ENCODE results near the gene NRG3.
"Not testable (repeated sequence)": the region's sequence is repeated elsewhere in the genome, so short reads cannot be mapped to it uniquely, and the experiment has no call there.

NRG3 gene

DNA sequence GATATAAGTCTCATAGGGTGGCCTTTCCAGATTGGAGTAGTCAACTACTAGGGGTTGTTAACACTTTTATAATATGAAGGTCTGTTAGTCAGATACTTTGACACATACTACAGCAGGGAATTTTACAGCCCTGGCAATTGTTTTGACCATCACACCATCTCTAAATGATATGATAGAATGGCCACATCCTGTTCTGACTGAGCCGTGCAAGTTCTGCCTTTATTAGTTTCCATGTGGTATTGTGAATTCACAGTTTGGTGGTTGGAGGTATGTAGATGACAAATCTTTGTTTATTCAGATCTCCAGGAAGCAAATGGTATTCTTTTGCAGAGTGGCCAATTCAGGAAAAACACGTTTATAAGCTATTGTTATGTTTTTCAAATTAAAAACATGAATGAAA is 83.0 kb downstream of the NRG3 start:
- DNase-seq (ENCODE audit: low read depth in 2 of 3, low spot score in 1 of 3) = no peak

DNA sequence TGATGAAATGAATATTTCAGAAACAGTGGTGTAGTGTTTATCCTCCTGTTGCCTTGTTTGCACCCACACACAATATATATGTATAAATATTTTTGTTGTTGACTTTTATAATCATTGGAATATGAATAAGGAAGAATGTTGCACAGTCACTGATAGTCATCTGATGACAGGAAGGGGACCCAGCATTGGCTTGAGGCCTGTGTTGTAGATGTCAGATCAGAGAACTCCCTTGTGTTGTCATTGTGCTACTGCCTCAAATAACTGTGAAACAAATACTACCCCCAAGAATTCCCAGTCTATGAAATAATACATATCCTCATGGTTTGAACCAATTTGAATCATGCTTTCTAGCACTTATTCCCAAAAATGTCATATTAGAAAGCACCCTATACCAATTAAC is 84.0 kb downstream of the NRG3 start:
- no peak for DNase-seq (ENCODE audit: low read depth in 2 of 3, low spot score in 1 of 3)

DNA sequence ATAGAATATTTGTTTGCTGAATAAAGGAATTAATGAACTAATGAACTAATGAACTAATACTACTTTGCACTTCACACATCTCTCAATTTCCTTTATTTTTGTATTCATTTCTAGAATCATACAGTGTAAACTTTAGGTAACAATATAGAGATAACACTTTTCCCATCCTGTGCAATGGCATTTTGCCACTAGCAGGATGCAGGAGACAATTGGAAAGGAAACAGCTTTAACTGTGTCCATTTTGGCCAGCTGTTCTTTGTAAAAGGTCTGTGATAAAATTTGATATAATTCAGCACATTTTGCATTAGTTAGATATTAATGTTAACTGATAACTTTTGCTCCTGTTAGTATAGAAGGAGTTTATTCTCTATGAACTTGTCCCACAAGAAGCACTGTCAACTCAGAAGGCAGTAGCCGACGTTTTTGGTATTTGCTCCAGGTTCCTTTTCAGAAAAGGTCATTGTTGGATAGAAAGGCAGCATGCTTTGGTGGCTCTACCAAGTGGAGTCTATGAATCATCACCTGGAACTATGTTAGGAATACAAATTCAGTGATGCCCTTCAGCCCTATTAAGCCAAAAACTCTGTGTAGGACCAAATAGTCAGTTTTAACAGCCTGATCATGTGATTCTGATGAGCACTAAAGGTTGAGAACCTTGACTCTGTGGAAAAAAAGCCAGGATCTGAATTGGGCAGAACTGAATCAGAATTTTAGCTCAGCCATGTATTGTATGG is 86.6 kb downstream of the NRG3 start:
- DNase-seq (ENCODE audit: low read depth in 2 of 3, low spot score in 1 of 3) = no peak

DNA sequence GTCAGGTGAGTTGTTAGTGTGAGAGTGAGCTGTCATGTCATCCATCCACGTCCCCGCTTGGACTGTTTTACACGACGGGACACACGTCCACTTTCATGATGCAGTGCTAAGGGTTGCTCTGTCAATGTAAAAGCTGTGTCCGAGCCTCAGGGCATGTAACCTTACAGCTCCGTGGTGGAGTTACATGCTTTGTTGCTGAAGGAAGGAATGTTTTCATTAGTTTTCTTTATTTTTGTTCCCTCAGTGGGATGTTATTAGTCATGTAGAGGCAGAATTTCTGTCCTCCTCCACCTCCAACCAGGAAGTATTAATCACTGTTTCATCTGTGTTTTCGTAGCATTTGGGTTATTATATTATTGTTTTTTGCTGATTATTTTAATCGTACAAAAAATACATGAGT is 88.6 kb downstream of the NRG3 start:
- no peak for DNase-seq (ENCODE audit: low read depth in 2 of 3, low spot score in 1 of 3)

DNA sequence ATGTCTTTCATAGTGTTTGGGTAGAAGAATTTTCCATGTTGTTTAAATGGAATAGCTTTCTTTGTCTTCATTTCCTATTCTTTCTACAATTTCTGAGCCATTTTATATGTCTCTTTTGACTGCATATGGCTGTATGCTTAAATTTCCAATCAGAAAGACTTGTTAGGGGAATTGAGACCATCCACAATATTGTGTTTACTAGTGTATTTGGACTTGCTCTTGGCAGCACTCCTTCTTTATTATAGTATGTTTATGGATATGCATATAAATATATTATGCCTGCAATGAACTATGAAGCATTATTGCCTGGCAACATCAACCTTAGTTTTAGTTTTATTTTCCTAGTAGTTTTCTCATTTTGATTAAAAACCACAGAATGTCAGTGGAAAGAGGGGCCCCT is 92.7 kb downstream of the NRG3 start:
- DNase-seq (ENCODE audit: low read depth in 2 of 3, low spot score in 1 of 3) = no peak

DNA sequence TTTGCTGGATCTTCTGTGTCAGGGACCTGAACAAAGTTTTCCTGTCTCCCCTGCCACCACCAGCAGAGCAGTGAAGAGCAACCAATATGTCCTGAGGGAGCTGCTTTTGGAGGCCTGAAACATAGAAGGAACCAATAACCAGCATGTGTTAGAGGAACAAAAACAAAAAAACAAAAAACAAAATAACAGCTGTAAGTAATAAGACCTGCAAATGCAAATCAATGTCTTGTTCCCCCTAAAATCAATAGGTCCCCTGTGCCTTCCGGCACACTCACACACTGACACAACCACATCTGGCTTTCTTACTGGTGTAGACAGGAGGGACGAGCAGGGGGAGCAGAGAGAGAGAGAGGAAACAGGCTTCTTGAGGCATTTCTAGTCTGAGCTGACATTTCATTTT is 94.1 kb downstream of the NRG3 start:
- DNase-seq (ENCODE audit: low read depth in 2 of 3, low spot score in 1 of 3) = no peak

DNA sequence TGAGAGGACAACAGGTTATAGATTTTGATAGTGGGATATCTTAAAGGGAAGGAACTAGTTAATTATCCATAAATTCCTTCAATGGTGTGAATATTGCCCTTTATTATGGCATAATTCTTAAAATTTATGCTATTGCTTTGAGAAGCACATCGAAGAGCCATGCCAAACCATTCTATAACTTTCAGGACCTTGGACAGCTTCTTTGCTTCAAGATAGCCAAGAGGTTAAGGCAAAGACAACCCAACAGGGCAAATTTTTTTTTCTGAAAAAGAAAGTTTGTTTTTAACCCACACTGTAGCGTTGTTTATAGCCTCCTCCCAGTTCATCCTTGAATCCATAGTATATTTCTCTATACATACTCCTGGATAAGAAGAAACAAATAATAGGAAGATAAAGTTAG is 103.2 kb downstream of the NRG3 start:
- no peak for DNase-seq (ENCODE audit: low read depth in 2 of 3, low spot score in 1 of 3)

DNA sequence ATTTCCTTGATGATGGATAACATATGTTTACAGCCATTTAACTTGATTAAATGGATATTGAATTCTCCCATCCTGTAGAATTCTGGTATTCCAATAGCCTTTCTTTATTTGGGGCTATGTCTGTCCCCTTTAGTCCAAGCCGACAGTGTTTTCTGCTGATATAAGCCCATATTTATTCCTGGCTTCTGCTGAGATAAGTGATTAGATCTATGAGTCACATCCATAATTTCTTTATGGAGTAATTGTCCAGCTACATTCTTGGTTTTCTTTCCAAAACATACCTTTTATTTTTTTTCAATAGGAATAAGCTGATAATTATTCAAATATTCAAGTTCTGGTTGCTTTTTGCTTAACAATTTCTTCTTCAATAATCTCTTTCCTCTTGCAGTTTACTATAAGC is 106.7 kb downstream of the NRG3 start:
- DNase-seq (ENCODE audit: low read depth in 2 of 3, low spot score in 1 of 3) = no peak

DNA sequence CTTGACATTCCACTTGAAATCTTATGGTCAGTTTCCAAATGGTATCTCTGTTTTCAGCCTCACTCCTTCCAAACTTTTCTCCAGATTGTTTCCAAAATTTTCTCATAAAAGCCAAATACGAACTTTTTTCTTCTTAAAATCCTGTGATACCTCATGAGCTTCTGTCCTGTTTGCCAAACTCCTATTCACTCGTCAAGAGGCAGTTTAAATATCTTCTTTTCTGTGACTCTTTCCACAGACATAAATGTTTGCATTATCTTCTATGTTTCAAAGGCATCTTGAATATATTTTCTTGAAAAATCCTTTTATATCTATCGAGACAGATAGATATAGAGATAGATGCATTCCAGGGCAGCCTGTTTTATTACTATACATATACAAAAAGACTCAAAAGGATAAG is 109.4 kb downstream of the NRG3 start:
- no peak for DNase-seq (ENCODE audit: low read depth in 2 of 3, low spot score in 1 of 3)

DNA sequence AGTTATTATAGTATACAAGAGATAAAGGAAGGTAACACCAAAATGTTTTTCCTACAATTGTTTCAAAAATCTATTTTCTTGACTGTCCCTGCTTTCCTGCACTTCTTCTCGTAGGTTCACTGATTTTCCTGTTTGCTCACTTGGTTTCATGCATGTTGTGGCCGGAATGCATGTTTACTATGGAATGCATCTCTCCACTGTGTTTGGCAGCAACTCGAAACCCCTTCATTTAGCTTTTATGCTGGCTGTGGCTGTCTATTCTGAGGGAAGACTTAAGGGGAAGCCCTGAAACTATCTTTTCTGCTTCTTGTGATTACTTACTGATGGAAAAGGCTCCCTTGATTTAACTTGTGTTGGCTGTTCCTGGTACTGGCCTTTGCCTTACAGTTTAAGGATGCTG is 120.3 kb downstream of the NRG3 start:
- no peak for DNase-seq (ENCODE audit: low read depth in 2 of 3, low spot score in 1 of 3)

DNA sequence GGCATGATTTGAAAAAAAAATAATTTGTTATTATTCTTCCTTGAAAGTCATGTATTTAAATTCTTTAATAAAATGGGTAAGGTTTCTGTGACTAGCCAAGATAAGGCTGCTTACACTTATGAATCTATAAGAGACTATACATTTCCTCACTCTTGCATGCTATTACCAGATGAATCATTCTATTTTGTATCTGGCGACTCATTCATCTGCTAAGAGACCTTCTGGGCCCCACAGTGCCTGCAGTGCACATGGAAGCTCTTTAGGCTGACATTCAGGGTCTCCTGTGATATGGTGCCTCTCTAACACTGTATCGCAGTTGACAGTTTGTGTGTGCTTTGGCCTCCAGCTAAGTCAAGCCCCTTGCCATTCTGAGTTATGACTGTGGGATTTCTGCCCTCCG is 121.9 kb downstream of the NRG3 start:
- no peak for DNase-seq (ENCODE audit: low read depth in 2 of 3, low spot score in 1 of 3)

DNA sequence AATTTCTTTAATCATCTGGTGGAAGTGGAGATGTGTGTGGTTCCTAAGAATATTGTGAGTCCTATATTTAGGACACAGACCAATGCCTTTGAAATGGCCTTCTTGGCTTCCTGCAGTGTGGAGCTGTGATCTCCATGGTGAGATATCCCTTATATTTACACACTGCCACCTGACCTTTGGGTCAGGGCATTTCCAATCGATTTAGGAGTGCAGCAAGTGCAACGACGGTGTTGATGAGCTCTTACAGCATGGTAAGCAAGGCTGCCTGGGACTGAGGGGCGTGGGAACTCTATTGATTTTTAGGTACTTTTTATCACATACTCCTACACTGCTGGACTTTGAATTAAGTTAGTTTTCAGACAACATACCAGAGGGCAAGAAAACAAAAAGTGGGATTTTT is 146.0 kb downstream of the NRG3 start:
- DNase-seq (ENCODE audit: low read depth in 2 of 3, low spot score in 1 of 3) = no peak

DNA sequence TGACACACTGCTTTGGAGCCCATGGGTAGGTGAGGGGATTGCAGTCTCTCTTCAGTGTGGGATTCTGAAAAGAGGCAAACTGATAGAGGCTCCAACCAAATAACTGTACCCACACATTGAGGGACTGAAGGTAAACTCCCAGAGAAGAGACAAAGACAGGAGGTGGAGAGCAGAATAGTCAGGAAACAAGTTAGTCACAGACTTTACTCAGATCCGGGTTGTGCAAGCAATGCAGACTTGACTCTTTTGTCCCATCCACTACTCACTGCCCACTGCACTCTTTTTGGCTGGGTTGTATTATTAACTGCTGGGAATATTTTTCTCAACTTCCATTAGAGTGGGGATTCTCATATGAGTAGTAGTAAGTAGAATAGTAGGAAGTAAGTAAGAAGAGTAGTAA is 152.7 kb downstream of the NRG3 start:
- DNase-seq (ENCODE audit: low read depth in 2 of 3, low spot score in 1 of 3) = no peak

DNA sequence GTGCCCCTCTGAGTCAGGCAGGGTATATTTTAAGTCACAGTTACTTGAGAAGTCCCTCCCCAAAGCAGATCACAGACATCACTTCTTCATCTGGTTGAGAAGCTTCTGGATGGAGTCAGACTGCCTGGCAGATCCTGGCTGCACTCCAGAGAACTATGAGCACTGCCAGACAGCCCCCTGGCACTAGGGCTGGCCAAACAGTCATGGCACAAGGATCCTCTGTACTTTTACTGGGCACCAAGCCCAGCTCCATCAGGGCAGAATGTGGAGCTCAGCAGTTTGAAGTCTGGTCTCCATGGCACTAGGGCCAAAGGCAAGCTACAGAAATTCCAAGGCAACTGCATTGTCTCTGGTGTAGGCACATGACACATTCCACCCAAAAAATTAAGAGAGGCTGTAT is 162.1 kb downstream of the NRG3 start:
- DNase-seq (ENCODE audit: low read depth in 2 of 3, low spot score in 1 of 3) = no peak

DNA sequence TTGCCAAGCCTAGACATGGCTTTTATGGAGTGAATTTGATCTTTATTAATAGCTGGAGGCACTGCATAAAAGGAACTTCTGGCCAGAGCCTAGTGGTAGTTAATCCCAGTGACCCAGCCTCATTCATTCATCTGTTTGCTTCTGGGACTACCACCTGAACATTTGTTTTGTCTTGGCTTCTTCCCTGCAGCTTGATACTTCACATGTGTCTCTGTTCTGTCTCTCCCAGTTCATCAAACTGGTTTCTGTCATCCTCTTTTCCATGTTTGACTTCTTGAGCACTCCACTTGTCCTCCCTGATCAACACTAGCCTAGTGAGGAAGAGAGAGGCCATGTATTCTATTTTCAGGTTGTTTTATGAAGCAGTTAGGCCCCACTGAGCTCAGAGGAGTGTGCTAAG is 163.6 kb downstream of the NRG3 start:
- DNase-seq (ENCODE audit: low read depth in 2 of 3, low spot score in 1 of 3) = no peak

DNA sequence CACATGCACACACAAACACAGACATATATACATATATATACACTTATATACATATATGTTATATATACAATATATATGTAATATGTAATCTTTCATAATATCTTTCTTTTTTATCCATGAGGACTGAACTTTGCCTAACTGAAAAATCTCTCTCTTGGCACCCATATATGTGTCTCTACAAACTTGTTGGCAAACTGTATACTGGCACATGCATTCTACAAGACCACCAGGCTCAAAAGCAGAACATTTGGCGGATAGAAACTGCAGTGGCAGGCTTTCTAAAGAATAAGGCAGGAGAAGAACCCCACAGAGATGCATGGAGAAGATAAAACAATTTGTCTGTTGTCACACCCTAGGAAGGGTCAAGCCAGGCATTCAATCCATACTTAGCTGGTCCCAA is 165.3 kb downstream of the NRG3 start:
- DNase-seq (ENCODE audit: low read depth in 2 of 3, low spot score in 1 of 3) = no peak

DNA sequence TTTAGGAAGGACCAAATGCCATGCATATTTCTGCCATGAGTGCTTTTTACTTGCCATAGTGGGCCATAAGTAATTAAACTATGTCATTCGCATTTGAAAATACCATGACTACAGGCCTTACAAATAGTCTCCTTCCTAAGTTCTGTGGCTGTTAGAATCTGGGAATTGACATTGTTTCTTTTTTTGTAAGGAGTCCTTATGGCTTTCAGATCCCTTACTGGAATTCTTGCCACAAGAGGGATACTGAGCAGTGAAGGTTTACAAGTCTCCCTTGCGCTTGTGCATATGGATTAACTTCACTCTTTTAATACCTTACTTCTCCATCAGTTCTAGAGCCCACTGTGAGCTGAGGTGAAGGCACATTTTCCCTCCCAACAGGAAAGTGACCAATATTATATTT is 166.0 kb downstream of the NRG3 start:
- no peak for DNase-seq (ENCODE audit: low read depth in 2 of 3, low spot score in 1 of 3)

DNA sequence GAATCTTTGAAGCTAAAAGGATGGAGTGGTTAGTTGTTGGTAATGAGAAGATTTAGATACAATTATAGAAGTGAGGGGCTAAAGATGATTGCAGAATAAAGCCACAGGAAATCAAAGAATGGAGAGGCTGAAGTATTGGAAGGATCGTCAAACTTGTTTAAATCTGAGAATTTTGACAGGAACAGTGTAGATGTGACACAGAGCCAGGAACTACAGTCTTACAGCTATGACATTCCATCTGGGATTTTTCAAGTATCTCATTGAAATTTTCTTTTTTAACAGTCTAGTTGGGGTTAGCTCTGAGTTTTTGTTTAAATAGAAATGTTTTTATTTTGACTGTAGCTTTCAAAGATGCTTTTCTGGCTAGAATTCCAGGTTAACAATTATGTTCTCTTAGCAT is 181.4 kb downstream of the NRG3 start:
- no peak for DNase-seq (ENCODE audit: low read depth in 2 of 3, low spot score in 1 of 3)

DNA sequence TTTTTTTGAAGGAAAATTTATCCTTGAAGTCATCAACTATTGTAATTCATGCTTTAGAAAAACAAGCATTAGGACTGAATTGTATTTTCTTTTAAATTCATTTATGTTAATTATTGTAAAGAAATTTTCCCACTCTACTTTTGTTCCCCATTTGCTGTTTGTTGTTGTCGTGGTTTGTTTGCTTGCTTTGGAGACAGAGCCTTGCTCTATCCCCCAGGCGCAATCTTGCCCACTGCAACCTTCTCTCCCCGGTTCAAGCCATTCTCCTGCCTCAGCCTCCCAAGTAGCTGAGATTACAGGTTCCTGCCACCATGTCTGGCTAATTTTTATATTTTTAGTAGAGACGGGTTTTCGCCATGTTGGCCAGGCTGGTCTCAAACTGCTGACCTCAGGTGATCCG is 192.2 kb downstream of the NRG3 start:
- DNase-seq (ENCODE audit: low read depth in 2 of 3, low spot score in 1 of 3) = not testable (repeated sequence)

DNA sequence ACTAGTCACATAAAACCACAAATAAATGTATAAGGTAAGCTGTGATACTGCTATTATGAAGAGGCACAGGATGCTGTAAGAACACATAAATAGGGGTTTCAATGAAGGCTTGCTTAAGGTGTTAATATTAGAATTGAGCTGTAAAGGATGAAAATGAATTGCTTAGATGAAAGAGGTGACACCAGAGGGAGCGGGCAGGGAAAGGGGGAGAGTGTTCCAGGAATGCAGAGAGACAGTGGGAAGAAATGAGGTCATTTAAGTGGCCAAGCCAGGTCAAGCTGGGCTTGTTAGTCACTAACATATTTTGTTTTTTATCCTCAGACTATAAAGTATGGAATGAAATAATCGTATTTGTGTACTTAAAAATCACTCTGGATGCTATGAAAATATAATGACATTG is 193.5 kb downstream of the NRG3 start:
- DNase-seq (ENCODE audit: low read depth in 2 of 3, low spot score in 1 of 3) = no peak

DNA sequence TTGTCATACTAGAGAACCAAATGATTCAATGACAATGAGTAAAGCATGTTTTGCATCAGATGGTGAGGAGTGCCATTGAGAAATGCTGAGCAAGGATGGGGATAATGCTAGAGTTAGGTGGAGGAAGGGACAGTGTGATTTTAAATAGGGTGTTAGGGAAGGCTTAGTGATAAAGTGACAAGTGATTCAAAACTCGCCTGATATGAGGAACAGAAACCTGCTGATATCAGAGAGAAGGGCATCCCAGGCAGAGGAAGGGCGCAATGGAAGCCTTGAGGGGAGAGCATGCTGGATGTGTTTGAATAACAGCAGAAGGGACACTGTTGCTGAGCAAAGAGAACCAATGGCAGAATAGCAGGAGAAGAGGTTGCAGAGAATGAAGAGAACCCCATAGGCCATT is 196.2 kb downstream of the NRG3 start:
- no peak for DNase-seq (ENCODE audit: low read depth in 2 of 3, low spot score in 1 of 3)

DNA sequence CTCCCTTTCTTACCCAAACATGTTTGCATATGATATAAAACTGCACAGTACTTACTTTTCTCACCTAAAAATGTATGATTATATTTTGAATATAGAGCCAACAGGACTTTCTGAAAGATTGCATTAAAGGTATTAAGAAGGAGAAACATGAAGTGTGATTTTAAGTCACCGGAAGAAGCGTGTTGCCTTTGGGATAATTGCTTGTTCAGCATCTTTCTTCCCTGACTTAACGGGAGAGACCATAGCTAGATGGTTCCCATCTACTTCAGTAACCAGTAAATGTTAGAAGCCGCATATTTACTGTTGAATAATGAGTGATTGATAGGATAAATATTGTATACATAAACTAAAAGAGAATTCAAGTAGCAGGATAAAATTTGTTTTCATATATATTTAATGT is 197.1 kb downstream of the NRG3 start:
- DNase-seq (ENCODE audit: low read depth in 2 of 3, low spot score in 1 of 3) = no peak

DNA sequence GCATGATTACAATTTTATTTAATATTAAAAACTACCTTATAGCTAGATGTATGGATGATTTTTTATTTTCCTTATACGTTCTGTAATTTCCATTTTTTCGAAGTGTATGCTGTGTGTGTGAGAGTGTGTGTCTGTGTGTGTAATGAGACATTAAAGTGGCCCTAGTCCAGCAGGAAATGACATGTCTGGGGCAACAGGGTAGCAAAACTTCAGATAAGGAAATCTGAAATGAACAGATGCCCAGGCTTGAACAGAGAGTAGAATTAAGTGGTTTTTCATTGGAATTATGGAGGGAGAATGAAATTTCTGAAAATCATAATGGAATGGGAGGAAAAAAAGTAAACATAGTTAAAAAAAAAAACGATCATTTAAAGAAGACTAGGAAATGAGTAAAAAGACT is 200.6 kb downstream of the NRG3 start:
- no peak for DNase-seq (ENCODE audit: low read depth in 2 of 3, low spot score in 1 of 3)

DNA sequence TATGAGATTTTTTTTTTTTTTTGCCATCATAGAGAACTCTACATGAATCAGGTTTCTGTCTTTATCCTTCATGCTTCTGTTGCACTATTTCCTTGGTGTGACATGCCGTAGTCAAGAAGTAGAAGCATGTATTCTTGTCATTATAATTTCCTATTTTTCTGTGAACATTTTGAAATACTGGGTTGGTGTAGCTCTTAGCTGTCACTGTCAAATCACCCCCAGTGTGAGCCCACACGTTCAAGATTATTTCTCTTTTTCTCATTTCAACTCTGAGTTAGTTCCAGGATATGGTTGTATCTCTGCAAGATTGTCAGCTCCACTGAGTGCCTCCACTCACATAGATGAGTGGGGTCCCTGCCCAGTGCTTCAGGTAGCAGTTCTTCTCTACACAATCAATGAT is 209.5 kb downstream of the NRG3 start:
- DNase-seq (ENCODE audit: low read depth in 2 of 3, low spot score in 1 of 3) = no peak
